ENCODE results near the gene TRERF1. TPM values are rescaled to one million over a fixed set of nuclear protein-coding genes. Genes with fewer than 3 reads are reported as not detected.

Gene TRERF1
- total RNA-seq, 1 donor from 2014 or later = 1.5 TPM

DNA sequence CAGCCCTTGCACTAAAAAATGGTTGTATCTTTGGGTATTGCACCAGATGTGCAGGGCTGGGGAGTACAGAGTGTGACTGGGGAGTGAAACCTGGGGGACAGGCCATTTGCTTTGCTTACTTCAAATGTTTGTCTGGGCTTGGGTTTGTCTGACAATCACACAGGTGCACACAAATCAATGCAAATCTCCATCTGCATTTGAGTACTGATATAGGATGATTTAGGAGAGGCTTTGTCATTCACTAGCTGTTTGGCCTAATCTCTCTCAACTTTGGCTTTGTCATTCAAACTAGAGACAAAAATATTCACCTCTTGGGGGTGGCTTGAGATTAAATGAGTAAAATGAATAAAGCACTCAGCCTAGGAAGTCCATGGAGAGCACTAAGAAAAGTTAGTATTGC lies 274.7 kb downstream of the TRERF1 start:
- DNase-seq (no peak), ATAC-seq (ENCODE audit: poor library complexity) (no peak)
- intact Hi-C loops (cut with DNase I) = no loop called here

DNA sequence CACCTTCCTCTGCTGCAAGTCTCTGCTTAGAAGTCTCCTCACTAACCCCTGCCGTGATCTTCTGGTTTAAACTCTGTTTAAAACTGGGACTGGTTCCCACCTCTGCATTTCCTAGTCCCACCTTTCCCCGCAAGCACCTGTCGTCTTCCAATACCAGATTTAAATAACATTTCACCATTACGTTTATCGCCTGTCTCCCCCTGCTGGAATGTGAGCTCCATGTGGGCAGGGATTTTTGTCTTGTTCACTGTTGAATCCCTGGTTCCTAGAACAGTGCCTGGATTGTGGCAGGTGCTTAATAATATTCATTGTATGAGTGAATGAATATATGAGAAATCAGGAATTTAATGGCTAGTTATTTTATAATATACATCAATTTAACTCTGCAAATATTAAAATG lies 275.9 kb downstream of the TRERF1 start:
- intact Hi-C loops (cut with DNase I) = no loop called here
- ATAC-seq (ENCODE audit: poor library complexity) = no peak
- no peak for DNase-seq

Other genes starting within 250 kb of the TRERF1 start
- gene MRPS10, start 234.1 kb downstream of the TRERF1 start, total RNA-seq = 57.0 TPM
- 32.0 TPM for gene UBR2, start 112.1 kb upstream of the TRERF1 start, total RNA-seq

All from Right ventricle myocardium superior (tissue), 1 donor.